HG03280 (cell line): ENCODE measurements around the gene PIP4K2C.
"Not testable (repeated sequence)": the region's sequence is repeated elsewhere in the genome, so short reads cannot be mapped to it uniquely, and the experiment has no call there.

Source experiments
- ATAC-seq: cut with Tn5 transposase; IDR thresholded peaks from one replicate; pipeline ENCODE4 v1.9.1; 2021; ENCODE audit warnings: mild to moderate bottlenecking, moderate library complexity; ENCODE audit not compliant: unreplicated experiment

The PIP4K2C gene

DNA sequence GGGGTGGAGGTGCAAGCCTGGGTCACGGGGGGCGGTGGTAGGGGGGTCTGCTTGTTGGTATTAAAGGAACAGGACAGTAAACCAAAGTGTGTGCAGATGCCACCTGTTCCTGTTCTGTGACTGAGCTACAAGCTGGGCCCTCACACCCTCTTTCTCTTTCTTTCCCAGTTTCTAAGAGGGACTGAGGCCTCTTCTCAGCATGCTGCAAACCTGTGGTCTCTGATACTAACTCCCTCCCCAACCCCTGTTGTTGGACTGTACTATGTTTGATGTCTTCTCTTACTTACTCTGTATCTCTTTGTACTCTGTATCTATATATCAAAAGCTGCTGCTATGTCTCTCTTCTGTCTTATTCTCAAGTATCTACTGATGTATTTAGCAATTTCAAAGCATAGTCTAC is 6.9 kb upstream of the PIP4K2C start:
- no peak for ATAC-seq

DNA sequence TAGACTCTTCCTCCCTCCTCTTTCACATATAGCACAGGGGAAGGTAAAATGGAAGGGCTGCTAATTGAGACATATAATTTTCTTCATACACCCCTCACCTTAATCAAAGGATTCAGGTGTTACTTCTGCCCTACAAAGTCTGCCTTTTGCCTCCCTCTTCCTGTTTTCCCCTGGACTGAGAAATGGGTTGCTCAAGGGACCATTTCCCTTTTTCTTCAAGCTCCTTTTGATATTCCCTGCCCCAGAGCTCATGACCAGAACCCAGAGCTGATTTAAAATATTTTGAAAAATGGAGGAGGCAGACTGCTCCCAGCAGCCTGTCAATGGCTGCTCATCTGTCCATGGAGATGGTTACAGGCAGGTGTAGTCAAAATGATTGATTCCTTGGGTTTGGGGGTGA is 6.3 kb upstream of the PIP4K2C start:
- no peak for ATAC-seq

DNA sequence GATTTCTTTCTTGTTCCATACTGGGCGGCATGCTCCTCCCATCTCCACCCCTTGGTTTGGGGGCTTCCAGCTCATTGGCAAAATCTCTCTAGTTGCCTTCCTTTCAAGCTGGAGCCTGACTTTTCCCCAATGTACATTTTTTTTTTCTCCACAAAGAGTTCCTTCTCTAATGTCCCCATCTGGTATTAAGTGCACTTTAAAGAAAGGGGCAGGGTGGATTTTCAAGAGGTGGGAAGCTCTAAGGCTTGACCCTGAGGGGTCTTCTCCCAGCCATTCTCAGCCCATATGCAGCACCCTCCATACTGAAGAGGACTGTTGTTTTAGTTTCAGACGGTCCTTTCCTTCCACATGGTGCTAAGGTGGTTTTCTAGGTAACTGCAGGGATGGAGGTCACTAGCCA is 5.8 kb upstream of the PIP4K2C start:
- ATAC-seq, result no peak

DNA sequence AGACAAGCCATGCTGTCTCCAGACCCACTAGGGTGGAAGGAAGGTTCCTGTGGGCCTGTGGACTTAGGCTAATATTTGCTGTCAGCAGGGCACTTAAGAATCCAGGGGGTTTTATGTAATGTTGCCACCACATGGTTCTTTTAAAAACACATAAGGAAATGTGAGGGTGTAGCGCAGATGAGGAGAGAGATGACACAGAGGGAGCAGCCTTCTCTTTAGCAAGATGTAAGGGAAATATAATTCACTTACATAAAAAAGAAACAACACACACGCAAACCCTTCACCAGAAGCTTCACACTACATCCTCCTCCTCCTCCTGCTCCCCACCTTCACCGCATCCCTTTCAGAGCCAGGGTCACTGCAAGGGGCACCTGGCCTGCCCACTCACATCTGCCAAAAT is 4.9 kb upstream of the PIP4K2C start:
- ATAC-seq, result no peak

DNA sequence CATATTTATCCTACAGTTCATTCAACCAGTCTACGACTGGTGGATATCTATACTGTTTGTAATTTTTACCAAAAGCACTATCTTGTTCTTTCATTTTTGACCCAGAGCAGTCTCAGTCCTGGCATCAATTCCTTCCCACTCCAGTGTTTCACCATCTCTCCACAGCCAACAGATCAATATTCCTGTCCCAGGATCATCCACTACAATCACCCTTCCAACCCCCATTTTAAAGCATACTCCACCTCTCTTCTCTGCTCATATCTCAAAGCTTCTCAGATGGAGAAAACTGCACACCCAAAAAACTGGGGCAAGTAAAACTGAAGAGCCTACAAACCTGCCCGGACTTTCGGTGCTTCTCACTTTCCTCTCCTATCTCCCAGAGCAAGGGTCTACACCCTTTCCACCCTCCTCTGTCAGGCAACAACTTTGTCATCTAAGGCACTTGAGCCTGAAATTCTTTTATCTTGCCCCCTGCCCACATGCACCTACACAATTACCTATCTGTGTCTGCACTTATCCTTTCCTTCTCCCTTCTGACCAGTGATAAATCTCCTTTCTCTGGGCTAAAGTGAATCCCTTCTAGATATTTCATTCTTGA is 4.1 kb upstream of the PIP4K2C start:
- no peak for ATAC-seq

DNA sequence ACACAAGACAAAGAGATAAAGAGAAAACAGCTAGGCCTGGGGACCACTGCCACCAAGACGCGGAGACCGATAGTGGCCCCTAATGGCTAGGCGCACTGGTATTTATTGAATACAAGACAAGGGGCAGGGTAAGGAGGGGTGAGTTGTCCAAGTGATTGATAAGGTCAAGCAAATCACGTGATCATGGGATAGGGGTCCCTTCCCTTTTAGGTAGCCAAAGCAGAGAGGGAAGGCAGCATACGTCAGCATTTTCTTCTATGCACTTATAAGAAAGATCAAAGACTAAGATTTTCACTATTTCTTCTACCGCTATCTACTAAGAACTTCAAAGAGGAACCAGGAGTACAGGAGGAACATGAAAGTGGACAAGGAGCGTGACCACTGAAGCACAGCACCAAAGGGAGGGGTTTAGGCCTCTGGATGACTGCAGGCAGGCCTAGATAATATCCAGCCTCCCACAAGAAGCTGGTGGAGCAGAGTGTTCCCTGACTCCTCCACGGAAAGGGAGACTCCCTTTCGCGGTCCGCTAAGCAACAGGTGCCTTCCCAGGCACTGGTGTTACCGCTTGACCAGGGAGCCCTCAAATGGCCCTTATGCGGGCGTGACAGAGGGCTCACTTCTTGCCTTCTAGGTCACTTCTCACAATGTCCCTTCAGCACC is 1.9 kb upstream of the PIP4K2C start:
- ATAC-seq, result not testable (repeated sequence)

DNA sequence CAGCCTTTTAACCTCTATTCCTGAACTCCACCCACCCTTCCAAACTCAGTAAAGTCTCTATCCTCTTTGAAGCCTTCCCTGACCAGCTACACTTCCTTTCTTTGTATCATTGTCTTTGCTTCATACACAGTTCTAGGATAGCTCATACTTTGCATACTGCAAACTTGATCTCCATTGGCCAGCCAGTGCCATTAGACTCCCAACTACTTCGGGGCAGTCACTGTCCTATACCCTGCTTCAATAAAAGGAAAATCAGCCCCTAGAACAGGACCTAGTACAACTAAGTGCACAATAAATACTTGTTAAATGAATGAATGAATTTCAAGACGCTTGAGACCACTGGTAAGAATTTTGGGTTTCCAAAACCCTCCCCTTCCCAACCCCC is 521 bp upstream of the PIP4K2C start:
- ATAC-seq, result peak; percentile 3

DNA sequence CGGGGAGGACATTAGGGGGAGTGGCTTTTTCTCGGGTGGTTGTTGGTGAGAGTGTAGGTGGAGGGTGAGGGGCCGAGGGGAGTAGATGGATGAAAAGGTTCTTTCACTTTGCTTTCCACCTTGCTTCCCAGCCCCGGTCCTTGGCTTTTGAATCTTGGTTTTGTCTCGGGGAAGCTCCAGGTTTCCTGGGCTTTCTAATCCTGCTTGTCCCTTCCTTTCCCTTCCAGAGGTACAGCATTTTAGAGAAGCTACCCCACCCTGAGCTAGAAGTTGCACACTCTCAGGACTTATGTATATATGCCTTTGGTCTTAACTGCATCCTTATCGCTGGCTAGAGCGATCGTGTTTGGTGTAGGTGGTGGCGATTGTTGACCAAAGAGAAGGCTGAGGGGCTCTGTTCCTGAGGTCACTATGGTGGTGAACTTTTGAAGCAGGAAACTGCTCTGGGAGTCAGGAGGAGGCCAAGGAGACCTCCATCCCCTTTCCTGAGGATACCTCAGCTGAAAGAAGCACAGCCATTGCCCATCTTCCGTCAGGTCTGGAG is 862 bp downstream of the PIP4K2C start:
- no peak for ATAC-seq

DNA sequence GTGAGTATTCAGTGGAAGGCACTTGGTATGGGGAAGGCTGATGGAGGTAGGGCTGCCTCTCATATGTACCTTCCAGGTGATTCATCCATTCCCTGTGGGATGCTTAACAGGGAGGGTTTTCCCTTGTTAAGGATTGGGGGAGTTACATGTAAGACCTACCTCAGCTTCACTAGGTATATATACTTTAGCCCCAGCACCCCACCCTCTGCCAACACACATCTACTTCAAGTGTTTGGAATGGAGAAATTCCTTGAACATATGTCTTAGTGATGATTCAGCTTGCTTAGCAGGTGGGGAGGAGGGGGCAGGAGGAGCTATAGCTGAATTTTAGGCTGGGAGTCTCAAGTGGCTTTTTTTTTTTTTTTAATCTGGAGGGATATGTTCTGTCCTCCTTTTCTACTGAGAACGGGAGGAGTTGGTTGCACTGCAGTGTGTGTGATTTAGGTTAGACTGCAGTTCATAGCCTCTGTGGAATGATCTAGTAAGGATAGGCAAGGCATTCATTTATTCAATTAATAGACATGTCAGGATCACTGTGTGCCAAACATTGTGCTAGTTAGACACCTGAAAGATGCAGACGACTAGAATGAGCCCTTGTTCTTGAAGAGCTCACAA is 1.7 kb downstream of the PIP4K2C start:
- ATAC-seq, result no peak

DNA sequence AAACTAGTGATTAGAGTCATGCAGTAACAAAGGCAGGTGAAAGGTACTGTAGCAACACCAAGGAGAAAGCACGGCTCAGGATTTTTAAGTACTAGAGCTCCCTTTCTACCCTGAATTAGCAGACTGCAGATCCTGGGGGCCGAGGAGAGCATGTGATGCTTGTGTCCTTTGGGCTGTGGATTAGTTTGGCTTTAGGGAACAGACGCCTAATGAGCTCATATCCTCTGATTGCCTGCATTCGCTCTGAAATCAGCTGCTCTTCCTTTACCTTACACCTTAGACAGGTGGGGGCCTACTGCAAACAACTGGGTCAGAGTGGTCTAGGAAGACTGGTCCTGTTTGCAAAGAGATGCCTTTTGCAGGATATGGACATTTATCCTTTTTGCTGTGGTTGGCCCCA is 2.2 kb downstream of the PIP4K2C start:
- no peak for ATAC-seq

DNA sequence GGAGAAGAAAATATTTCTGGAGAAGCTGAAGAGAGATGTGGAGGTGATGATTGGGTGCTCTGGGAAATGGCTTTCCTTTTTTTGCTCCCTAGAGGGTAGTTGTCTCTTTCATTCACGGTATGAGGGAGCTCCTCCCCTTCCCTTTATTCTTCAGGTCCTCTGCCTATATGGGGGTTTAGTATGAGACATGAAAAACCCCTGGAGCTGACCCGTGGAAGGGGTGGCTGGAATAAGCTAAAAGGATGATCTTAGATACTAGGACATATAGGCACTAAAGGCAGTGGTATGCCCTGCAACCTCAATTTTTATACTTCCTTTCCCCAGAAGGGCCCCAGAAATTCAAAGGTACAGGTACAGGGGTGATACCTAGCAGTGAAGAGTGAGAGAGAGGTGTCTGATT is 9.4 kb downstream of the PIP4K2C start:
- no peak for ATAC-seq

DNA sequence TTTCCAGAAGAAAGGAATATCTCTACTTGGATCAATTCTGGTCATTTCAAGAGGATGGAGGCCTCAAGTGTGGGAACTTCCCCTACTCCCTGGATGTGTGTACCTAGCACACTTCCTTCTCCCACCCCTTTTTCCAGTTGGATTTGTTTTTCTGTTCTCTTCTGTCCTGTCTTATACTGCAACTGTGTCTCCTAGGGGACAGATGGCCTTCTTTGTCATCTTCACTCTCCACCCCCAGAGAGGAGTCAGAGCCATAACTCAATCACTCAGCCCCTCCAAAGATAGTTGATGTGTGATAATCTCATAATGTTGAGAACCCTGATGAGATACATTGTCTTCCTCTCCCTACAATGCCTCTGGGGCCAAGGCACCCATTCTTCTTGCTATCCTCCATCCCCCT is 11.6 kb downstream of the PIP4K2C start:
- no peak for ATAC-seq

DNA sequence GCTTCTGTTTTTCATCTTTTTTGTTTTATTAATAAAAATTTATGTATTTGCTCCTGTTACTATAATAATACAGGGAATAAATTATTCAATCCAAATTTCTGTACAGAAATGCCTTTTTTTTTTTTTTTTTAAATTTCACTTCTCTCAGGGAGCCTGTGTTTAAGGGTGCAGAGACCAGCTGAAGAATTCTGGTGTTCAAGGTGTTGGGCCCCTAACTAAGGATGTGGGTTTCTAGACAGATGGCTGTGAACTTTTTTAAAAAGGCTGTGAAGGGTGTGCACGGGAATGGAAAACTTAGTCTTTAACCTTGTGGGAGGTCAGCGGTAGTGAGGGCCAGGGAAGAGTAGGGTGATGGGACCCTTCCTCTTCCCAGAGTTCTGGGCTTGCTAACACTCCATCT is 12.3 kb downstream of the PIP4K2C start:
- no peak for ATAC-seq

DNA sequence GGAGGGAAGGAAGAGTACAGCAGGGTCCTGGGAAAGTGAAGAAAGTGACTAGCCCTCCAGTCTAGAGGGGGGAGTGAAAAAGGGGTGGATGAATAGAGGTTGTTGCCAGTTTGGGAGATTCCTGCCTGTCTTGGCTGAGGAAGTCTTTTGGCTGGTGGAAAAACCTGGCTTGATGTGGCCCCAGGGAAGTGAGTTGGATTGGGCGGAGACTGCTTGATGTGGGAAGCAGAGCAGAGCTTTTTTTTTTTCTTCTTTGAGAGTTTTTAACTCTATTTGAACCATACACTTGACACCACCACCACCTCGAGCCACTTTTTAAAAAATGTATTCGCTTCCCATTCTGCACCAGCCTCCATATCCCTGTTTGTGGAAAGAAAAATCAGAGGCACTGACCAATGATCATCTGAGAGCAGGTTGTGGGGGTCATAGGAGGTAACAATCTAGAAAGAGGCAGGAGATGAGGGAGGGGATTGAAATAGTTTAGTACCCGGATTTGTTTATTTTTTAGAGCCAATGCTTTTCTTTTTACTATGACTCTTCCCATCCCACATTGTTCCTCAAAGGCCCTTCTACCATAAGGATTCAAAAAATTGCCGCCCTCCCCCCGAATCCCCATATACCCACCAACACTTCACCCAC is 12.9 kb downstream of the PIP4K2C start:
- no peak for ATAC-seq

DNA sequence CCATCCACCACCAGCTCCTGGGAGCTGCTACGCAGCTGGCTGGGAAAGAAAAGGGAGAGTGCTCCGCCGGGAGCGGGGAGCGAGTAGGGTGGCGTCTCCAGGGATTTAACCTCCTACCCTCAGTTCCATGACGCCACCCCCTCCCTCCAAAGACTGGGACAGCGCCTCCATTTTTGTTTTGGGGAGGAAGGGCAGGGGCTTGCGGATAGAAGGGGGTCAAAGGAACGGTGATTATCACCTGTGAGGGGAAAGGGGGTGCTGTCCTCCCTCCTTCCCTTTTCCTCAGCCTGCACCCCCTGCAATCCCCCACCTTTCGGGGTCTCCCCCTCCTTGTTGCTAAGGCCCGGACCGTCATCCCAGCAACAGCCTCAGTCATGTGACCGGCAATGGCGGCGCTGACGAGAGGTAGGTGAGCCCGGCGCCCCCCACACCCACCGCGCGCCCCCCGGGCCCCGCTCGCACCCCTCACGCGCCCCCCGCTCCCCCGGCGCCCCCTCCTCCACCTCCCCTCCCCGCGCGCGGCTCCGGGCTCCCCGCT is 13.5 kb downstream of the PIP4K2C start, which contains the start of gene DTX3:
DTX3 (plus strand) TSS at position 371 of the 538 bp plus-strand sequence. CDS start 1,694 bp downstream, outside the sequence.
- ATAC-seq, result peak; percentile 64

DNA sequence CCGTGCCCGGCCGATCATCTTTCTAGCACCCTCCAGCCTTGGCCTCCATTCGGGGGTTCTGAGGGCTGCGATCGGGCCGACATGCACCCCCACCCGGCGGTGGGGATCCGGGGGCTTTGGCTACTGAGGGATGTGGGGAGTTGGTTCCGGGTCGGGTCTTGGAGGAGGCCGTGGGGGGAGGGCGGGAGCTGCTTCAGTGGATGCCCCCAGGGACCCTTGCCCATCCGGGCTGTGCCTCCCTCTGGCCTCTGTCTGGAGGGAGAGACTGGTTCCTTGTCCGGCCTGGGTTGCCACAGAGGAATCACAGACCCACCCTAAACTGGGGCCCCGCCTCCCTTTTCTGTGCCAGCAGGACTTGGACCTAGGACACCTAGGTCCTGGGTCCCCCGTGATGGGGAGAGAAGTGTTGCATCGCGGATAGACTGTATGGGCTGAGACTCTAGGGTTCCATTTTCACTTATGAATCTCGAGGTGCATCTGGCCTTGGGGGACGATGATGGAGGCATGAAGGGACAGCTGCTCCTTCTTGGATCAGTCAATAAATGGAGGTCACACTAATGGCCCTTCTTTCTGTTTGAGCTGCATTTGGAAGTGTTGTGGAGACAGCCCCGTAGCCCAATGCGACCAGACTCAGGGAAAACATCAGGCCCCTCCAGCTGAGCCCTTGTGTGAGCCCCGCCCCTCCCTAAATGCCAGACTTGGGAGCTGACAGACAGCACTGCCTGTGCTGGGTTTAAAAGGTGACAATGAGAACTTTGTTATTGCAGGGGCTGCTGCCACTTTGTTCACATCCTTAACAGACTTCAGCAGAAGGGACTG is 14.2 kb downstream of the PIP4K2C start:
- ATAC-seq, result peak; percentile 26

DNA sequence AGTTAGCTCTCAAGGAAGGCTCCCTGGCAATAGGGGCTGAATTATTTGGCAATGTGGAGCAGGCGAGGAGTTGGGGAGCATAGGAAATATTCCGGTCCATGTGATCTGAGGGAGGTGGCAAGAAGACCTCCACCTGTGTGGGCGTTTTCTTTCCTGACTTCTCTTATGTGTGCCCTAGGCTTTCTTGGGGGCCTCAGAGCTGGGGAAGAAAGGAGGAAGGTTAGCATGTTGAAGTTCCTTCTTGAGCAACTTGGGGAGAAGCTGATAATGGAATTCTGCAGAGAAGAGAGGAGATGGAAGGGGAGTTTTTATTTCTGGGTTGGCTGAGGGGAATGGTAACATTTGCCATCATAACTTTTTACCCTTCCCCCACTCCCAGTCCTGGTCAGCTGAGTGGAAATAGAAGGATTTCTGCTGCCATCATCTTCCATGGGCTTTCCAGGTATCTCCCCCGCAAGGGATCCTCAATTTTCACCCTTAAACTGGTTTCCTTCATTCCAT is 14.9 kb downstream of the PIP4K2C start:
- ATAC-seq, result no peak

DNA sequence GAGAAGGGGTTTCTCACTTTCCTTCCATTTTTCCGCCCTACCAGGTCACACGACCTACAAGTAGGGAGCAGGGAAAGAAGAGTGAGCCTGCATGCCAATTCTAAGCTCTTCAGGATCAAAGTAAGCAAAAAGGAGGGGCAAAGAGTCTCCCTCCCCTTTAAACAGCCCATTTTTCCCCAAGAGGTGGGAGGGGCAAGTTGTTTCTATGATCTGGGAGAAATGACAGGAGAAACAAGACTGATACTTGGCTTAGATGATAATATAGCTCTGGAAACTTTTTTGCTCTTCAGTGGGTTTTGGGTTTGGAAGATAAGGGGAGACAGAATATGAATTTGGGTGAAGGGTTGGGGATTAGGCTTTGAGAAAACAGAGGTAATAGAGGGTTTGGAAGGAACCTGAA is 15.4 kb downstream of the PIP4K2C start:
- ATAC-seq, result no peak

DNA sequence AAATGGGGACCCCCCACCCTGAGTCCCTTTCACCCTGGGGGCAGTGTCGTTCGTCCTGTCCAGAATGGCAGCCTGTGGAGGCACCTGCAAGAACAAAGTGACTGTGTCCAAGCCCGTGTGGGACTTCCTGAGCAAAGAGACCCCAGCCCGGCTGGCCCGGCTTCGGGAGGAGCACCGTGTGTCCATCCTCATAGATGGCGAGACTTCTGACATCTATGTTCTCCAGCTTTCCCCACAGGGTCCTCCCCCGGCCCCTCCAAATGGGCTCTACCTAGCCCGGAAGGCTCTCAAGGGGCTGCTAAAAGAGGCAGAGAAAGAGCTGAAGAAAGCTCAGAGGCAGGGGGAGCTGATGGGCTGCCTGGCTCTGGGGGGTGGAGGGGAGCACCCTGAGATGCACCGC is 15.8 kb downstream of the PIP4K2C start:
- no peak for ATAC-seq

DNA sequence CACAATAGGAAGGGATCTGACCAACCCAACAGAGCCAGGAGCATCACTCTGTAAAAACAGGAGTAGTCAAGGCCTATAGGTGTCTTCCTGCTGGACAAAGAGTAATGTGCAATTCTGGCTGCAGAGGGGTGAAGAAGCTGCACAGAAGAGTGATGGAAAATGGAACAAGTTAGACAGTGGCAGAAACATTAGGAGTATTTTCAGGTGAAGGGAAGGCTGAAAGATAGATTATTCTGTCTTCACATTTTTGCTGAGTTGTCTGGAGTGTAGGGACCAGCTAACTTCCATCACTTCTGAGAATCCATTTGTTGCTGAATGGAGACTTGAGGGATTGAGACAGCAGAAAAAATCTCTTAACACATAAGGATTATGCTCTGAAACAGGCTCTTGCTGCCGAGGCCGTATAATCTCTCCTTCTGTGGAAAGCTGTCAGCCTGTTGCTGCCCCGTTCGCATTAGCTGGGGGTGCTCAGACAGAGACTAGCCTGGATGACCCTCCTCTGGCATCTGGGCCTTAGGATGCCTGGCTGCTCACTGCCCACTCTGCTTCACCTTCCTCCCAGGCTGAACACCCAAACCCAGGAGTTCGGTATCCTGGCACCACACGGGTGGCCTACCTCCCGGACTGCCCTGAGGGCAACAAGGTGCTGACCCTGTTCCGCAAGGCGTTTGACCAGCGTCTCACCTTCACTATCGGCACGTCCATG is 17.1 kb downstream of the PIP4K2C start:
- no peak for ATAC-seq
